GM13976 (cell line): ENCODE data around the gene XRCC3.
A peak's percentile ranks its signal among the peaks of the same experiment; 100 is the strongest.

ENCODE experiments used
- DNase-seq: peaks from one replicate; pipeline ENCODE4 v3.0.0; 2012; ENCODE audit warnings: low spot score
- CTCF ChIP-seq: IDR thresholded peaks from 2 replicates; pipeline ENCODE4 v1.5.1; 2012; ENCODE audit warnings: borderline replicate concordance, mild to moderate bottlenecking; ENCODE audit not compliant: insufficient read depth; ENCODE audit errors: extremely low read depth, missing control alignments, control extremely low read depth
- in situ Hi-C: fragments of 300-500 bp; cut with MboI; formaldehyde crosslinking; loops from one replicate; pipeline ENCODE4 v1.12.0; 2022; ENCODE audit warnings: low sequenced_read_pairs, mixed read lengths, inconsistent platforms; ENCODE audit not compliant: unreplicated experiment

XRCC3 gene

GRCh38 chr14:103715052-103716000 is at the start of gene XRCC3, which contains the start of gene ZFYVE21:
XRCC3 (minus strand) TSS chr14:103715451; CDS start chr14:103711087, 4,364 bp downstream.
ZFYVE21 (plus strand) TSS chr14:103715810; CDS start chr14:103715842, 32 bp downstream.
- TF ChIP-seq CTCF, result no peak
- in situ Hi-C loops, result no loop called here
- peak; percentile 100 for DNase-seq

- in situ Hi-C loops, result no loop called here
- DNase-seq, result peak; percentile 53
- no peak for TF ChIP-seq CTCF
Observed at GRCh38 chr14:103763730-103764488, 48.7 kb upstream of the XRCC3 start.

- no peak for TF ChIP-seq CTCF
- in situ Hi-C loops, result no loop called here
- no peak for DNase-seq
Observed at GRCh38 chr14:103762541-103762940, 47.3 kb upstream of the XRCC3 start.

- DNase-seq, result no peak
- TF ChIP-seq CTCF, result no peak
- in situ Hi-C loops, result no loop called here
Observed at GRCh38 chr14:103762036-103762435, 46.8 kb upstream of the XRCC3 start.

GRCh38 chr14:103758059-103758776 is 43.0 kb upstream of the XRCC3 start:
- no peak for DNase-seq
- no peak for TF ChIP-seq CTCF
- in situ Hi-C loops, result no loop called here

- DNase-seq, result no peak
- TF ChIP-seq CTCF, result no peak
- in situ Hi-C loops, result no loop called here
Observed at GRCh38 chr14:103755060-103755459, 39.8 kb upstream of the XRCC3 start.
